ENCODE measurements around the gene POP5. TPM values are rescaled to one million over a fixed set of nuclear protein-coding genes. Genes with fewer than 3 reads are reported as not detected.

The POP5 gene
- total RNA-seq, 3 donors from 2014 or later (not counting 1 experiment from before 2014, with no cell fraction given): 38.7 to 54.3 (median 42.9) TPM

GRCh38 chr12:120588948-120589930 lies 8.0 kb upstream of the POP5 start:
- WGBS (ENCODE audit: insufficient coverage): 94% methylated on average over 15 of the region's 17 CpGs

GRCh38 chr12:120588371-120588770 lies 7.2 kb upstream of the POP5 start:
- peaks cover 4 to 6% of the 10 kb centered on the region in 2 donors for H3K4me1 Mint-ChIP-seq
- ATAC-seq: no peak
- intact Hi-C loops (cut with micrococcal nuclease): loop anchor here (10.0 kb wide), 1 partner anchor 154 kb away; the partner anchor contains the start of gene COX6A1

More at GRCh38 chr12:120588948-120589930, 8.0 kb upstream of the POP5 start:
- TF ChIP-seq CTCF (IDR thresholded peaks at IDR 0.05): no peak
- H3K9me3 ChIP-seq (ENCODE audit: control insufficient read depth, insufficient read depth, low read length): no peaks in the 10 kb centered on the region
- H3K4me1 ChIP-seq (ENCODE audit: control insufficient read depth, insufficient read depth, low read length): peaks cover 7% of the 10 kb centered on the region
- no peak for ATAC-seq
- no peaks in the 10 kb centered on the region for H3K27me3 ChIP-seq (ENCODE audit: control insufficient read depth, insufficient read depth, low read length)
- no peak overlapping the region for H3K4me3 ChIP-seq (ENCODE audit: low read length)
- Mint-ChIP-seq H3K36me3 (no peaks in the 10 kb centered on the region), H3K4me1 (no peaks in the 10 kb centered on the region), H3K4me3 (no peak overlapping the region), H3K27me3 (ENCODE audit: low read depth in 2 of 2) (peaks cover 7 to 11% of the 10 kb centered on the region in 2 donors), H3K9me3 (no peaks in the 10 kb centered on the region), H3K27ac (no peak overlapping the region)
- no peak for DNase-seq
- no peak overlapping the region for H3K27ac ChIP-seq (ENCODE audit: low read length)
- intact Hi-C loops (cut with micrococcal nuclease): loop anchor here (10.0 kb wide), 1 partner anchor 154 kb away; the partner anchor contains the start of gene COX6A1
- no peaks in the 10 kb centered on the region for H3K36me3 ChIP-seq (ENCODE audit: control insufficient read depth, insufficient read depth, low read length)

GRCh38 chr12:120586860-120587259 lies 5.7 kb upstream of the POP5 start:
- no peak overlapping the region for H3K4me3 ChIP-seq (ENCODE audit: low read length)
- no peaks in the 10 kb centered on the region for H3K9me3 ChIP-seq (ENCODE audit: control insufficient read depth, insufficient read depth, low read length)
- DNase-seq (no peak), ATAC-seq (no peak)
- H3K27ac ChIP-seq (ENCODE audit: low read length): no peak overlapping the region
- peaks cover 22% of the 10 kb centered on the region for H3K4me1 ChIP-seq (ENCODE audit: control insufficient read depth, insufficient read depth, low read length)
- Mint-ChIP-seq H3K4me3 (no peak overlapping the region), H3K4me1 (peaks cover 11 to 13% of the 10 kb centered on the region in 2 donors), H3K36me3 (no peaks in the 10 kb centered on the region), H3K9me3 (no peaks in the 10 kb centered on the region), H3K27me3 (ENCODE audit: low read depth in 2 of 2) (peaks cover 10 to 17% of the 10 kb centered on the region in 2 donors), H3K27ac (no peak overlapping the region)
- 85% methylated on average over 2 of the region's 2 CpGs for WGBS (ENCODE audit: insufficient coverage)
- no peak for TF ChIP-seq CTCF (IDR thresholded peaks at IDR 0.05)
- no peaks in the 10 kb centered on the region for H3K36me3 ChIP-seq (ENCODE audit: control insufficient read depth, insufficient read depth, low read length)
- peaks cover 3% of the 10 kb centered on the region for H3K27me3 ChIP-seq (ENCODE audit: control insufficient read depth, insufficient read depth, low read length)
- intact Hi-C loops (cut with micrococcal nuclease): loop anchor here (10.0 kb wide), 1 partner anchor 152 kb away; the partner anchor contains the start of gene COX6A1

More at GRCh38 chr12:120588371-120588770, 7.2 kb upstream of the POP5 start:
- Histone ChIP-seq H3K4me3 (ENCODE audit: low read length) (no peak overlapping the region), H3K4me1 (ENCODE audit: control insufficient read depth, insufficient read depth, low read length) (peaks cover 16% of the 10 kb centered on the region), H3K9me3 (ENCODE audit: control insufficient read depth, insufficient read depth, low read length) (no peaks in the 10 kb centered on the region), H3K27ac (ENCODE audit: low read length) (no peak overlapping the region), H3K36me3 (ENCODE audit: control insufficient read depth, insufficient read depth, low read length) (no peaks in the 10 kb centered on the region), H3K27me3 (ENCODE audit: control insufficient read depth, insufficient read depth, low read length) (no peaks in the 10 kb centered on the region)
- H3K27ac Mint-ChIP-seq: no peak overlapping the region
- 100% methylated on average over 1 of the region's 1 CpG for WGBS (ENCODE audit: insufficient coverage)
- peaks cover 10 to 13% of the 10 kb centered on the region in 2 donors for H3K27me3 Mint-ChIP-seq (ENCODE audit: low read depth in 2 of 2)
- no peaks in the 10 kb centered on the region for H3K36me3 Mint-ChIP-seq
- no peak for TF ChIP-seq CTCF (IDR thresholded peaks at IDR 0.05)
- no peak for DNase-seq
- H3K4me3 Mint-ChIP-seq: no peak overlapping the region
- H3K9me3 Mint-ChIP-seq: no peaks in the 10 kb centered on the region

All from natural killer cell (primary cell).